ENCODE data around the gene POLR2E.

The POLR2E gene

DNA sequence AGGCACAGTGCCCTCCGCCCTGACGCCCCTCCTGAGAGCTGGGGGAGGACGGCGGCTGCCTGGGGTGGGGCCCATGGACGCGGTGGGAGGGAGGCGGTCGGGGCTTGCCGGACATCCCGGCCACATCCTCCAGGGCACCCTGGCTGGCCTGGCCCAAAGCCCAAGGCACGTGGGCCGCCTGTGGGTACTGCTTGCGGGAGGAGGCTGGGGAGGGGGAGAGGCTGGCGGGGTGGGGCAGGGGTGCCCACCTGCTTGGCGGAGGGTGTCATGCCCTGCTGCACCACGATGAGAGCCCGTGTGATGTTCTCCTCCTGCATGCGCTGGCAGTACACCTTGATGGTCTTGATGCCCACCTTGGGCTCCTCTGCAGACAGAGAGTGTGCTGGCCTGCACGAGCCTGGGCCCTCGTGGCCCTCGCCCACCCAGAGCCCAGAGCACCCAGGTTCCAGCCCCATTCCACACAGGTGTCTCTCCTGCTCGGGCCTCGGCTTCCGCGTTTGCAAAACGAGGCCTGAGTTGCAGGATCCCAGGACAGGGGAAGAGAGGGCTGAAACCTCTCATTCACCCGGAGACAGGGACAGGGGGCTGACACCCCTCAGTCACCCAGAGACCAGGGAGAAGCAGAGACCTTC lies 3.5 kb downstream of the POLR2E start:
- Histone ChIP-seq H3K36me3 (ENCODE audit: control insufficient read depth, insufficient read depth, low read length) (peaks cover 23% of the 10 kb centered on the region), H3K27ac (ENCODE audit: low read length) (no peak overlapping the region), H3K4me1 (ENCODE audit: control insufficient read depth, insufficient read depth, low read length) (no peaks in the 10 kb centered on the region; the same call in 1 of the 2 replicates), H3K27me3 (ENCODE audit: control insufficient read depth, insufficient read depth, low read length) (no peaks in the 10 kb centered on the region), H3K9me3 (ENCODE audit: control insufficient read depth, insufficient read depth, low read length) (no peaks in the 10 kb centered on the region), H3K4me3 (ENCODE audit: low read length) (no peak overlapping the region)
- DNase-seq (ENCODE audit: low read depth, low spot score) = no peak
- no CpG with 5 or more reads among the region's 27 CpGs for WGBS (ENCODE audit: insufficient coverage, insufficient read length)

DNA sequence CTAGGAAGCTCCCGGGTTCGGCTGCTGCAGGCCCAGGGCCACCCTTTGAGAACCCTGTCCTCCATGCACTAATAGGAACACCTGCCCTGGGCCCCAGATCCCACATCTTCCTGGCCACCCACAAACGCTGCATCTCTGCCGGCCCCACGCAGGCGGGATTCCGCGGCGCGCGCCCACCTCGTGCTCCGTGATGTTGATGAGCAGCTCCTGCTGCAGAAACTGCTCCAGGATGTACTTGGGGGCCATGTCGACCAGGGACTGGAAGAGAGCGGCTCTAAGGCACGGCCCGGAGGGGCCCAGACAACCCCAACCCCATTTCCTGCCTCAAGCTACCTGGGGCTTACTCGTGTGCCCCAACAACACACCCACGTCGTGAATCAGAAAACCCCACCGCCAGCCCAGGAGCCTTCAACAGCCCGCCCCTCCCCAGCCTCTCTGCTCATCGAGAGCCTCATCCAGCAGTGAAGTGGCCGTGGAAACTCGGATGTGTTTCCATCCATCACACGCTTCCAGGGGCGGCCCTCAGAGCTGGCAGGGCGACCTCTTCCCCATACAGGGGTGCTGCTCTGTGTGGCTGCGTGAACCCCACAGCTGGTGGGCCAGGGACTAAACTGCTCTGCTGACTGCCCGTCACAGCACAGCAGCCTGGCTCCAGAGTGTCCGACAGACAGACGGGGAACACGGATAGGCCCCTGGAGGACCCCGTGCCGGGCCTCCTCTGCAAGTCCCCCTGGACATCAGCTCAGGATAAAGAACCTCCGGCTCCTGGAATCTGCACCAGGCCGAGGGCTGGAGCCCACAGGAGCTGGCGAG lies 4.2 kb downstream of the POLR2E start:
- no peaks in the 10 kb centered on the region for H3K27me3 ChIP-seq (ENCODE audit: control insufficient read depth, insufficient read depth, low read length)
- no peak overlapping the region for H3K27ac ChIP-seq (ENCODE audit: low read length)
- peaks cover 26% of the 10 kb centered on the region for H3K36me3 ChIP-seq (ENCODE audit: control insufficient read depth, insufficient read depth, low read length)
- H3K4me3 ChIP-seq (ENCODE audit: low read length) = no peak overlapping the region
- no CpG with 5 or more reads among the region's 38 CpGs for WGBS (ENCODE audit: insufficient coverage, insufficient read length)
- no peaks in the 10 kb centered on the region; the same call in 1 of the 2 replicates for H3K4me1 ChIP-seq (ENCODE audit: control insufficient read depth, insufficient read depth, low read length)
- H3K9me3 ChIP-seq (ENCODE audit: control insufficient read depth, insufficient read depth, low read length) = no peaks in the 10 kb centered on the region
- DNase-seq (ENCODE audit: low read depth, low spot score) = no peak

DNA sequence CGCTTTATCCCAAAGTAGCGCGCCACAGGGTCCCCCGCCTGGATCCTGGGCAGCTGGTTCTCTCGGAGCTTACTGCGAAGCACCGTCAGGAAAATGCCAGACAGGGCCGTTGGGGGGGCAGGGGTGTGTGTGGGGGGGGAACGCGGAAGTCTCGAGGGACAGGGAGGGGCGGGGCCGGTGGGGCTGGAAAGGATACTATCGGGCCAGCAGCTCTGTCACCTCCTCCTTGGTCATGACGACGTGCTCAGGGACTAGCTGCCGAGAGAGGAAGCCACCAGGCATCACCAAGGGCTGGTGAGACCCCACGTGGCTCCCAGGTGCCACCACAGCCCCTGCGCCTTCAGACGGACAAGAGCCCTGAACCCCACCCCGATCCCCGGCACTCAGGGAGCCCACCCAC lies 5.3 kb downstream of the POLR2E start:
- WGBS (ENCODE audit: insufficient coverage, insufficient read length) = no CpG with 5 or more reads among the region's 22 CpGs

DNA sequence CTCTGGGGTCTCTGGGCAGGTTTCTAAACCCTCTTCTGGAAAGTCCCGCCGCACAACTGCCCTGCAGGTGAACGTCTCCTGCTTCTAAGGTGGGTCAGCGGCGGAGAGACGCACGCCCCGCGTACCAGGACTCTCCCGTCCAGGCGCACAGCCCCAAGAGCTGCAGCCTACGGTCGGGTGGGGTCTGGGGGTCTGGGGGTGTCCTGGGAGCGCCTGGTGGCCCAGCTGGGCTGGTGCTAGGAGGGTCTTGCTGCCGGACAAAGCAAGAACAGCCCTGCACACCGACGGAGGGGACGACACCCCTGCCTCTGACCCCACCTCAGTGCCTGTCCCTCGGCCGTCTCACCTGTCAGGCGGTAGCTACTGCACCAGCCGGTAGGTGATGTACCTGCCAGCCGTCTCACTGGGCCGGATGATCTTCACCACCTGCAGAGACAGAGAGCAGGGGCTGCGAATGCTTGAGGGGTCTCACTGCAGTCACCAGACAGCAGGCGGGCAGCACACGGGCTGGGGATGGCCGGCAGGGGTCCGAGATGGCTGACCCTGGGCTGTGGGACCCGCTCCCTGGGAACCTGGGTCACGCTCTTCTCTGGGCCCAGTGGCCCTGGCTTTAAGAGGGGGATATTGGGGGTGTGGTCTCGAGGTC lies 5.9 kb downstream of the POLR2E start:
- H3K36me3 ChIP-seq (ENCODE audit: control insufficient read depth, insufficient read depth, low read length) = peaks cover 33% of the 10 kb centered on the region
- H3K27ac ChIP-seq (ENCODE audit: low read length) = no peak overlapping the region
- no peaks in the 10 kb centered on the region for H3K27me3 ChIP-seq (ENCODE audit: control insufficient read depth, insufficient read depth, low read length)
- H3K9me3 ChIP-seq (ENCODE audit: control insufficient read depth, insufficient read depth, low read length) = no peaks in the 10 kb centered on the region
- DNase-seq (ENCODE audit: low read depth, low spot score) = no peak
- H3K4me3 ChIP-seq (ENCODE audit: low read length) = no peak overlapping the region
- no peaks in the 10 kb centered on the region; the same call in 1 of the 2 replicates for H3K4me1 ChIP-seq (ENCODE audit: control insufficient read depth, insufficient read depth, low read length)
- WGBS (ENCODE audit: insufficient coverage, insufficient read length) = no CpG with 5 or more reads among the region's 32 CpGs

More for the DNA sequence above, 5.3 kb downstream of the POLR2E start:
- no peaks in the 10 kb centered on the region for H3K9me3 ChIP-seq (ENCODE audit: control insufficient read depth, insufficient read depth, low read length)
- no peaks in the 10 kb centered on the region; the same call in 1 of the 2 replicates for H3K4me1 ChIP-seq (ENCODE audit: control insufficient read depth, insufficient read depth, low read length)
- no peak overlapping the region for H3K4me3 ChIP-seq (ENCODE audit: low read length)
- H3K27ac ChIP-seq (ENCODE audit: low read length) = no peak overlapping the region
- H3K36me3 ChIP-seq (ENCODE audit: control insufficient read depth, insufficient read depth, low read length) = peaks cover 30% of the 10 kb centered on the region
- no peak for DNase-seq (ENCODE audit: low read depth, low spot score)
- H3K27me3 ChIP-seq (ENCODE audit: control insufficient read depth, insufficient read depth, low read length) = no peaks in the 10 kb centered on the region

DNA sequence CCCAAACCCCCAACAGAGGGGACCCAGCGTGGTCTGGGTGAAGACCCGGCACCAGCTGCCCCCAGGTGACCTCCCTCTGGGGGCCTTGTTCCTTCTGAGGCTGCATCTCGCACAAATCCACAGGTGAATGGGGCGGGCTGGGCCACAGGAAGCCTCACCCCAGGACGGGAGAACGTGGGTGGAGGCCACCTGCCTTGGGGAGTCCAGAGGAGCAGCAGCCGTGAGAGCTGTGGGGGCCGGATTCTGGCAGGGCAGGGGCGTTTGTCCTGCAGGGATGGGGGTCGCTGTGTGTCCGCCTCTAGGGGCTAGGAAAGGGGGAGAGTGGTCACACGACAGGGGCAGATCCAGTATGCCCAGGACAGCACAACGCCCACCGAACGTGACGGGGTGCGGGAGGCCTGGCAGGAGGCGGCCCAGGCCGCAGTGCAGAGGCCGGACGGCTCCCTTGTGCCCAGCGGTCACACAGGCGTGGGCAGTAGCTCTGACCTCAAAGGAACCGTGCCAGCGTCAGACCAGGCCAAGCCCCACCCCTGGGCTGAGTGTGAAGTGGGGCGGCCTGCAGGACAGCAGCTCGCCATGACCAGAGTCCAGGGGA lies 6.7 kb downstream of the POLR2E start:
- no peak overlapping the region for H3K4me3 ChIP-seq (ENCODE audit: low read length)
- no peaks in the 10 kb centered on the region for H3K9me3 ChIP-seq (ENCODE audit: control insufficient read depth, insufficient read depth, low read length)
- WGBS (ENCODE audit: insufficient coverage, insufficient read length) = no CpG with 5 or more reads among the region's 27 CpGs
- H3K27me3 ChIP-seq (ENCODE audit: control insufficient read depth, insufficient read depth, low read length) = no peaks in the 10 kb centered on the region
- no peak overlapping the region for H3K27ac ChIP-seq (ENCODE audit: low read length)
- H3K36me3 ChIP-seq (ENCODE audit: control insufficient read depth, insufficient read depth, low read length) = peaks cover 31% of the 10 kb centered on the region
- DNase-seq (ENCODE audit: low read depth, low spot score) = no peak
- no peaks in the 10 kb centered on the region for H3K4me1 ChIP-seq (ENCODE audit: control insufficient read depth, insufficient read depth, low read length)

DNA sequence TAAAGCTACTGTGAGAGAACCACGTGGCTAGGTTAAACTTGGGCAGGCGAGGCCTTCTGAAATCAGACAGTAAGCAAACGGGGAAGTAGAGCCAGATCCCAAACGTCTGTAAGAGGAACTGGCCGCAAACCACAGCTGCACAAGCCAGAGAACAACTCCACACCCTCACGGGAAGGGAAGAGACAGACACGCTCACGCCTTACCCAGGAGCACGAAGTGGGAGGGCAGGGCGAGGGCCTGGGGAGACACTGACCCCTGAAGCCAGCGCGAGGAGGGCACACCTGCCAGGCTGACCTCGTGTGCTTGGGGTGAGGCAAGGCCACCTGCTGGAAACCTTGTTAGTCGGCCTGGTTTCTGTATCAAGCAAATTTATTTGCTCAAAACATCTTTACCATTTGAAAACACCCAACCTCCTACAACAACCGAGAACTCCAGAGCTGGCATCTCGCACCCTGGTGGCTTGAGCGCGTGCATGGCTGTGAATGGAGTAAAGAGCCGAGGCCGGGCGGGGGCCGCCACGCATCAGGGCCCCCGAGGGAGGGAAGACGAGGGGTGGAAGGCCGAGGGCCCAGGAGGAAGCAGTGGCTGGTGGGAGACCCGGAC lies 7.3 kb downstream of the POLR2E start:
- WGBS (ENCODE audit: insufficient coverage, insufficient read length) = no CpG with 5 or more reads among the region's 27 CpGs
- Histone ChIP-seq H3K9me3 (ENCODE audit: control insufficient read depth, insufficient read depth, low read length) (no peaks in the 10 kb centered on the region), H3K27ac (ENCODE audit: low read length) (no peak overlapping the region), H3K4me1 (ENCODE audit: control insufficient read depth, insufficient read depth, low read length) (0 out of 2 replicates have a peak, but pooled peaks cover under 1% of the 10 kb centered on the region), H3K36me3 (ENCODE audit: control insufficient read depth, insufficient read depth, low read length) (peaks cover 31% of the 10 kb centered on the region), H3K27me3 (ENCODE audit: control insufficient read depth, insufficient read depth, low read length) (no peaks in the 10 kb centered on the region), H3K4me3 (ENCODE audit: low read length) (no peak overlapping the region)
- DNase-seq (ENCODE audit: low read depth, low spot score) = no peak

DNA sequence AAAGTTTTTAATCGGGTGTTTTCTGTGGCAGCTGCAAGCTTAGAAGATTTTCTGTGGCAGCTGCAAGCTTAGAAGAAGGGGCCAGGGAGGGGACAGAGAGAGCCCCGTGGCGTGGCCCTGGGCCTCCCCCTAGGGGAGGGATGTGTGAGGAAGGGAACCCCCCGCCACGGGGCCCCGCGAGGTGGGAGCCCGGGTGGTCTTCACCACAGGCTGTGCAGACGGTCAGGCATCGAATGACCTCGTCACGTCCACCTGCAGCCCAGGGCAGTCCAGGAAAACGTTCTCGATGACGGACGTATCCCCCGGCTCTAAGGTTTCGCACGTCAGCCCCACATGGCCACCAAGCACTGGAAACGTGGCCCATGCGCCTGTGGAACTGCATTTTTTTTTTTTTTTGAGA lies 8.6 kb downstream of the POLR2E start:
- H3K27ac ChIP-seq (ENCODE audit: low read length) = no peak overlapping the region
- H3K4me1 ChIP-seq (ENCODE audit: control insufficient read depth, insufficient read depth, low read length) = peaks cover 6% of the 10 kb centered on the region
- no peak overlapping the region for H3K4me3 ChIP-seq (ENCODE audit: low read length)
- H3K36me3 ChIP-seq (ENCODE audit: control insufficient read depth, insufficient read depth, low read length) = peaks cover 28% of the 10 kb centered on the region
- H3K9me3 ChIP-seq (ENCODE audit: control insufficient read depth, insufficient read depth, low read length) = no peaks in the 10 kb centered on the region
- WGBS (ENCODE audit: insufficient coverage, insufficient read length) = no CpG with 5 or more reads among the region's 21 CpGs
- no peaks in the 10 kb centered on the region for H3K27me3 ChIP-seq (ENCODE audit: control insufficient read depth, insufficient read depth, low read length)
- DNase-seq (ENCODE audit: low read depth, low spot score) = no peak

DNA sequence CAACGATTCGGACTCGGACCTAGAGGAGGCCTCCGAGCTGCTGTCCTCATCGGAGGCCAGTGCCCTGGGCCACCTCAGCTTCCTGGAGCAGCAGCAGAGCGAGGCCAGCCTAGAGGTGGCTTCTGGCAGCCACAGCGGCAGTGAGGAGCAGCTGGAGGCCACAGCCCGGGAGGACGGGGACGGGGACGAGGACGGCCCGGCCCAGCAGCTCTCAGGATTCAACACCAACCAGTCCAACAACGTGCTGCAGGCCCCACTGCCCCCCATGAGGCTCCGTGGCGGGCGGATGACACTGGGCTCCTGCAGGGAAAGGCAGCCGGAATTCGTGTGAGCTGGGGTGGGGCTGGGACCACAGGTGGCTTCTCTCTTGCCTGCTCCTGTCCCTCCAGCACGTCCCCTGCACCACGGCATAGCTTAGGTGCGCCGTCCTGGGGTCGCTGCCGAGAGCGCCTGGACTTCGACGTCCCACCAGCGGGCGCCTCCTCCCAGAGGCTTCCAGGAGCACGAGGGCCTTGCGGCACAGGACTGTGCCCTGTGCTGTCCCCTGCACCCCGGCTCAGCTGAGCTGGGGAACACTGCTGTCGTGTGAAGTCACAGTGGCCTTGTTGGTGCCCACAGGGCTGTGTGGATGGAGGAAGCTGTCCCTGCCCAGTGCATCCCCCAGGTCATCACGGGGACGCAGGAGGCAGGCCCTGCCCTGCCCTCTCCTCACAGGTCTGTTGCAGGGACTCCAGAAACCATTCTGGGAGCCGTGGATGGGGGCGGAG lies 9.3 kb downstream of the POLR2E start:
- no peaks in the 10 kb centered on the region for H3K27me3 ChIP-seq (ENCODE audit: control insufficient read depth, insufficient read depth, low read length)
- no peak overlapping the region for H3K27ac ChIP-seq (ENCODE audit: low read length)
- peaks cover 21% of the 10 kb centered on the region for H3K36me3 ChIP-seq (ENCODE audit: control insufficient read depth, insufficient read depth, low read length)
- peaks cover 8% of the 10 kb centered on the region for H3K4me1 ChIP-seq (ENCODE audit: control insufficient read depth, insufficient read depth, low read length)
- H3K9me3 ChIP-seq (ENCODE audit: control insufficient read depth, insufficient read depth, low read length) = no peaks in the 10 kb centered on the region
- no peak for DNase-seq (ENCODE audit: low read depth, low spot score)
- no peak overlapping the region for H3K4me3 ChIP-seq (ENCODE audit: low read length)
- WGBS (ENCODE audit: insufficient coverage, insufficient read length) = no CpG with 5 or more reads among the region's 38 CpGs

DNA sequence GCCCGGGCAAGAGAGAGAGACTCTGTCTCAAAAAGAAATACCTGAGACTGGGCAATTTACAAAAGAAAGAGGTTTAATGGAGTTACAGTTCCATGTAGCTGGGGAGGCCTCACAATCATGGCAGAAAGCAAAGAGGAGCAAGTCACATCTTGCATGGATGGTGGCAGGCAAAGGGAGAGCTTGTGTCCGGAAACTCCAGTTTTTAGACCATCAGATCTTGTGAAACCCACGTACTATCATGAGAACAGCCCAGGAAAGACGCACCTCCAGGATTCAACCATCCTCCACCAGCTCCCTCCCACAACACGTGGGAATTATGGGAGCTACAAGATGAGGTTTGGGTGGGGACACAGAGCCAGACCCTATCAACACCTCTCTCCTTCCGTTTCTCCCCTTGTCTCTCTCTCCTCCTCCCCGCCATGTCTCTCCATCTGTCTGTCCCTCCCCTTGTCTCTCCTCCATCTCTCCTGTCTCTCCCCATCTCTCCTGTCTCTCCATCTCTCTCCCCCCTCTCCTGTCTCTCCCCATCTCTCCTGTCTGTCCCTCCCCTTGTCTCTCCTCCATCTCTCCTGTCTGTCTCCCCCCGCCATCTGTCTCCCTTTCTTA lies 10.0 kb downstream of the POLR2E start:
- no peaks in the 10 kb centered on the region for H3K9me3 ChIP-seq (ENCODE audit: control insufficient read depth, insufficient read depth, low read length)
- no CpG with 5 or more reads among the region's 8 CpGs for WGBS (ENCODE audit: insufficient coverage, insufficient read length)
- H3K27ac ChIP-seq (ENCODE audit: low read length) = no peak overlapping the region
- DNase-seq (ENCODE audit: low read depth, low spot score) = no peak
- H3K4me1 ChIP-seq (ENCODE audit: control insufficient read depth, insufficient read depth, low read length) = peaks cover 8% of the 10 kb centered on the region
- peaks cover 28% of the 10 kb centered on the region for H3K36me3 ChIP-seq (ENCODE audit: control insufficient read depth, insufficient read depth, low read length)
- H3K27me3 ChIP-seq (ENCODE audit: control insufficient read depth, insufficient read depth, low read length) = no peaks in the 10 kb centered on the region
- H3K4me3 ChIP-seq (ENCODE audit: low read length) = no peak overlapping the region

All from iPS DF 6.9 (cell line).